ENCODE data around the gene MRPL47.
A peak's percentile ranks its signal among the peaks of the same experiment; 100 is the strongest.
"Not testable (repeated sequence)": the region's sequence is repeated elsewhere in the genome, so short reads cannot be mapped to it uniquely, and the experiment has no call there.

MRPL47 gene

GRCh38 chr3:179604321-179605078 is at the start of gene MRPL47, which contains the start of gene NDUFB5:
TSS of gene MRPL47 (minus strand) at chr3:179604638. CDS start at chr3:179604624, 14 bp downstream.
TSS of gene NDUFB5 (plus strand) at chr3:179604794. CDS start at chr3:179604816, 22 bp downstream.
- peak; percentile 87 to 91 for DNase-seq

- DNase-seq: peak; percentile 54 to 64
These were observed 48.8 kb upstream of the MRPL47 start for GRCh38 chr3:179653096-179653797.

- DNase-seq: peak; percentile 44 to 52
These were observed 48.1 kb upstream of the MRPL47 start, which contains the start of gene USP13 for GRCh38 chr3:179652447-179653095. TSS of gene USP13 (plus strand) at chr3:179653040. CDS start at chr3:179653226, 186 bp downstream.

- DNase-seq: no peak
These were observed 47.4 kb upstream of the MRPL47 start for GRCh38 chr3:179651687-179652446.

GRCh38 chr3:179646177-179646576 is 41.7 kb upstream of the MRPL47 start:
- no peak for DNase-seq

GRCh38 chr3:179643837-179644236 is 39.4 kb upstream of the MRPL47 start:
- DNase-seq: not testable (repeated sequence)

GRCh38 chr3:179642871-179643270 is 38.4 kb upstream of the MRPL47 start:
- DNase-seq: no peak

- no peak for DNase-seq
These were observed 36.0 kb upstream of the MRPL47 start for GRCh38 chr3:179640469-179640868.

- no peak for DNase-seq
These were observed 26.5 kb upstream of the MRPL47 start for GRCh38 chr3:179630753-179631451.

- no peak for DNase-seq
These were observed 20.0 kb upstream of the MRPL47 start for GRCh38 chr3:179624451-179624850.

- DNase-seq: no peak
These were observed 17.6 kb upstream of the MRPL47 start for GRCh38 chr3:179622023-179622422.

- DNase-seq: no peak
These were observed 11.2 kb upstream of the MRPL47 start for GRCh38 chr3:179615458-179616173.

- no peak for DNase-seq
These were observed 9.4 kb upstream of the MRPL47 start for GRCh38 chr3:179613807-179614206.

GRCh38 chr3:179610066-179610465 is 5.6 kb upstream of the MRPL47 start:
- DNase-seq: no peak

GRCh38 chr3:179608931-179609720 is 4.7 kb upstream of the MRPL47 start:
- DNase-seq: peak in 1 of 2 donors; percentile 3

- DNase-seq: no peak
These were observed 2.2 kb upstream of the MRPL47 start for GRCh38 chr3:179606534-179607085.

GRCh38 chr3:179603831-179604230 is 607 bp downstream of the MRPL47 start:
- no peak for DNase-seq

GRCh38 chr3:179603321-179603720 is 1.1 kb downstream of the MRPL47 start:
- no peak for DNase-seq

GRCh38 chr3:179599531-179599930 is 4.9 kb downstream of the MRPL47 start:
- no peak for DNase-seq

GRCh38 chr3:179591313-179591712 is 13.1 kb downstream of the MRPL47 start:
- DNase-seq: no peak

All from activated CD4-positive, alpha-beta T cell treated with anti-CD3 and anti-CD28 coated beads for 4 hours (primary cell).